ENCODE results near the gene RPS18. TPM values are rescaled to one million over a fixed set of nuclear protein-coding genes. Genes with fewer than 3 reads are reported as not detected.

Gene RPS18
- polyA plus RNA-seq, 10 donors = 3,925 to 5,378 (median 4,934) TPM

Other genes starting within 250 kb of the RPS18 start
- 10 to 100 TPM in 9 of 10 donors, 1 to 10 TPM in 1; 8.1 to 21.8 (median 13.4) TPM for gene HLA-DPA1, start 198.4 kb upstream of the RPS18 start, polyA plus RNA-seq (ENCODE audit: insufficient read length in 10 of 10)
- gene HLA-DPB1, start 196.1 kb upstream of the RPS18 start, polyA plus RNA-seq (ENCODE audit: insufficient read length in 10 of 10) = 10 to 100 TPM in 4 of 10 donors, 1 to 10 TPM in 6; 4.8 to 15.4 (median 7.8) TPM
- gene COL11A2, start 79.6 kb upstream of the RPS18 start, polyA plus RNA-seq (ENCODE audit: insufficient read length in 10 of 10) = 100 to 1,000 TPM in 2 of 10 donors, 10 to 100 TPM in 8; 20.5 to 134 (median 61.0) TPM
- gene RXRB, start 71.4 kb upstream of the RPS18 start, polyA plus RNA-seq (ENCODE audit: insufficient read length in 10 of 10) = 10 to 100 TPM; 31.9 to 49.0 (median 37.8) TPM
- 100 to 1,000 TPM in 3 of 10 donors, 10 to 100 TPM in 7; 68.5 to 115 (median 82.5) TPM for gene SLC39A7, start 71.2 kb upstream of the RPS18 start, polyA plus RNA-seq (ENCODE audit: insufficient read length in 10 of 10)
- gene HSD17B8, start 67.4 kb upstream of the RPS18 start, polyA plus RNA-seq (ENCODE audit: insufficient read length in 10 of 10) = 10 to 100 TPM in 7 of 10 donors, 1 to 10 TPM in 3; 8.2 to 14.4 (median 11.0) TPM
- 10 to 100 TPM; 25.1 to 43.3 (median 29.9) TPM for gene RING1, start 63.6 kb upstream of the RPS18 start, polyA plus RNA-seq (ENCODE audit: insufficient read length in 10 of 10)
- 10 to 100 TPM; 27.6 to 54.6 (median 37.1) TPM for gene VPS52, start 199 bp upstream of the RPS18 start, polyA plus RNA-seq (ENCODE audit: insufficient read length in 10 of 10)
- 1 to 10 TPM; 1.4 to 3.0 (median 2.3) TPM for gene B3GALT4, start 5.0 kb downstream of the RPS18 start, polyA plus RNA-seq (ENCODE audit: insufficient read length in 10 of 10)
- gene WDR46, start 17.2 kb downstream of the RPS18 start, polyA plus RNA-seq (ENCODE audit: insufficient read length in 10 of 10) = 10 to 100 TPM; 49.6 to 70.8 (median 60.0) TPM
- gene PFDN6, start 17.5 kb downstream of the RPS18 start, polyA plus RNA-seq (ENCODE audit: insufficient read length in 10 of 10) = 10 to 100 TPM; 35.1 to 56.0 (median 41.7) TPM
- 10 to 100 TPM; 41.7 to 62.5 (median 53.7) TPM for gene RGL2, start 26.9 kb downstream of the RPS18 start, polyA plus RNA-seq (ENCODE audit: insufficient read length in 10 of 10)
- gene TAPBP, start 42.0 kb downstream of the RPS18 start, polyA plus RNA-seq (ENCODE audit: insufficient read length in 10 of 10) = 10 to 100 TPM; 17.2 to 27.9 (median 21.1) TPM
- 10 to 100 TPM; 11.1 to 16.1 (median 14.2) TPM for gene ZBTB22, start 45.7 kb downstream of the RPS18 start, polyA plus RNA-seq (ENCODE audit: insufficient read length in 10 of 10)
- gene DAXX, start 50.9 kb downstream of the RPS18 start, polyA plus RNA-seq (ENCODE audit: insufficient read length in 10 of 10) = 10 to 100 TPM; 24.6 to 40.9 (median 30.1) TPM
- 10 to 100 TPM; 16.1 to 30.2 (median 21.4) TPM for gene KIFC1, start 119.7 kb downstream of the RPS18 start, polyA plus RNA-seq (ENCODE audit: insufficient read length in 10 of 10)
- 10 to 100 TPM; 41.3 to 56.1 (median 44.4) TPM for gene PHF1, start 138.9 kb downstream of the RPS18 start, polyA plus RNA-seq (ENCODE audit: insufficient read length in 10 of 10)
- gene CUTA, start 146.0 kb downstream of the RPS18 start, polyA plus RNA-seq (ENCODE audit: insufficient read length in 10 of 10) = 100 to 1,000 TPM; 109 to 154 (median 123) TPM
- 10 to 100 TPM; 15.5 to 32.0 (median 19.1) TPM for gene SYNGAP1, start 148.0 kb downstream of the RPS18 start, polyA plus RNA-seq (ENCODE audit: insufficient read length in 10 of 10)
- 1 to 10 TPM; 5.4 to 9.2 (median 7.4) TPM for gene ZBTB9, start 182.5 kb downstream of the RPS18 start, polyA plus RNA-seq (ENCODE audit: insufficient read length in 10 of 10)

Measured in muscle of back (tissue), 10 donors.